Measurements from ENCODE around the gene LSAMP. TPM values are rescaled to one million over a fixed set of nuclear protein-coding genes. Genes with fewer than 3 reads are reported as not detected.

Gene LSAMP
- total RNA-seq, 1 donor from 2014 or later: 18.0 TPM

DNA sequence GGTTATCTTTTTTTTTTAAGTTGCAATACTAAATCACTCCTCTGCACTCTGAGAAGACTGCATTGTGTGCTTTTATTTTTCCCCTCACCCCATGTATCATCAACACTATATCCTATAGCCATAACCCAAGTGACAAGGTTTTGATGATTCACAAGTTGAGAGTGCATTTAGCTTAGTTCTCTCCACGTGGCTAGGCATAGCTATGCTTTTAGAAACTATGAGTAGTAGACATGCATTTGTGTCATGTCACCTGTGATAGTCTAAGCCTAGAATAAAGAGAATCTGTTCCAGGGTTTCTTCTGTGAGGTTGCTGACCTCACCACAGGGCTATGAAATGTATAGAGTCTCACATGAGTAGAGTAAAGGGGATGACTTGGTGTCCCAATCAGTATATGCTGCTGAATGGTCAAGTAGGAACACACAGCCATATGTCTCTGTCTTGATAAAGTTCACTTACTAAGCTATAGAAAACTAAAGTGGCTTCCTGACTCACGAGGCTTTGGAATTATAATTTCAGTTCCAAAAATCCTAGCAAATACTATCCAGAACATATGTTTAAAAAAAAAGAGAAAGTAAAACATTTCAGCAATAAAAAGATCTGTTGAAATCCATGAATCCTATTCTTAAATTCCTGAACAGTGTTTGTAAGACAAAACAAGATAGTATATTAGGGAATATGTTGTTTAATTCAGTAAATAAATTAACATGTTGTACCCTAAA lies 206.3 kb downstream of the LSAMP start:
- Histone ChIP-seq H3K36me3 (no peaks in the 10 kb centered on the region), H3K4me3 (no peak overlapping the region), H3K9ac (no peak overlapping the region), H2AFZ (replicated peaks) (no peak overlapping the region), H3K27ac (no peak overlapping the region), H3K4me1 (peaks cover 8% of the 10 kb centered on the region), H3K79me2 (ENCODE audit: low read depth) (no peaks in the 10 kb centered on the region), H3F3A (ENCODE audit: low read depth) (no peaks in the 10 kb centered on the region), H3K4me2 (no peak overlapping the region), H4K20me1 (ENCODE audit: low read depth) (no peaks in the 10 kb centered on the region), H3K9me3 (ENCODE audit: low read depth) (no peaks in the 10 kb centered on the region), H3K27me3 (no peaks in the 10 kb centered on the region)
- TF ChIP-seq, protein P1, sequence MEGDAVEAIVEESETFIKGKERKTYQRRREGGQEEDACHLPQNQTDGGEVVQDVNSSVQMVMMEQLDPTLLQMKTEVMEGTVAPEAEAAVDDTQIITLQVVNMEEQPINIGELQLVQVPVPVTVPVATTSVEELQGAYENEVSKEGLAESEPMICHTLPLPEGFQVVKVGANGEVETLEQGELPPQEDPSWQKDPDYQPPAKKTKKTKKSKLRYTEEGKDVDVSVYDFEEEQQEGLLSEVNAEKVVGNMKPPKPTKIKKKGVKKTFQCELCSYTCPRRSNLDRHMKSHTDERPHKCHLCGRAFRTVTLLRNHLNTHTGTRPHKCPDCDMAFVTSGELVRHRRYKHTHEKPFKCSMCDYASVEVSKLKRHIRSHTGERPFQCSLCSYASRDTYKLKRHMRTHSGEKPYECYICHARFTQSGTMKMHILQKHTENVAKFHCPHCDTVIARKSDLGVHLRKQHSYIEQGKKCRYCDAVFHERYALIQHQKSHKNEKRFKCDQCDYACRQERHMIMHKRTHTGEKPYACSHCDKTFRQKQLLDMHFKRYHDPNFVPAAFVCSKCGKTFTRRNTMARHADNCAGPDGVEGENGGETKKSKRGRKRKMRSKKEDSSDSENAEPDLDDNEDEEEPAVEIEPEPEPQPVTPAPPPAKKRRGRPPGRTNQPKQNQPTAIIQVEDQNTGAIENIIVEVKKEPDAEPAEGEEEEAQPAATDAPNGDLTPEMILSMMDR (IDR thresholded peaks at IDR 0.05): no peak
- TF ChIP-seq EZH2phosphoT487 (IDR thresholded peaks at IDR 0.05) (no peak), EZH2 (IDR thresholded peaks at IDR 0.05) (no peak)
- Mint-ChIP-seq H3K36me3 (no peaks in the 10 kb centered on the region), H3K4me3 (no peak overlapping the region), H3K4me1 (peaks cover 13% of the 10 kb centered on the region), H3K27me3 (ENCODE audit: insufficient read depth, low read depth) (no peaks in the 10 kb centered on the region), H3K27ac (no peak overlapping the region), H3K9me3 (no peaks in the 10 kb centered on the region)
- DNase-seq (ENCODE audit: low spot score): no peak

- Histone ChIP-seq H3K4me1 (peaks cover 19% of the 10 kb centered on the region), H3K9me3 (ENCODE audit: low read depth) (no peaks in the 10 kb centered on the region), H3K27me3 (no peaks in the 10 kb centered on the region), H3F3A (ENCODE audit: low read depth) (no peaks in the 10 kb centered on the region), H3K4me3 (no peak overlapping the region), H3K36me3 (no peaks in the 10 kb centered on the region), H3K9ac (no peak overlapping the region), H4K20me1 (ENCODE audit: low read depth) (no peaks in the 10 kb centered on the region), H2AFZ (replicated peaks) (no peak overlapping the region), H3K4me2 (no peak overlapping the region), H3K27ac (no peak overlapping the region), H3K79me2 (ENCODE audit: low read depth) (no peaks in the 10 kb centered on the region)
- Mint-ChIP-seq H3K27ac (no peak overlapping the region), H3K36me3 (no peaks in the 10 kb centered on the region), H3K9me3 (peaks cover 2% of the 10 kb centered on the region), H3K27me3 (ENCODE audit: insufficient read depth, low read depth) (no peaks in the 10 kb centered on the region), H3K4me1 (peaks cover 9% of the 10 kb centered on the region), H3K4me3 (no peak overlapping the region)
- DNase-seq (ENCODE audit: low spot score): no peak
- no peak for TF ChIP-seq EZH2phosphoT487 (IDR thresholded peaks at IDR 0.05)
- TF ChIP-seq, protein P1 (IDR thresholded peaks at IDR 0.05): no peak
- no peak for TF ChIP-seq EZH2 (IDR thresholded peaks at IDR 0.05)
Observed at GRCh38 chr3:116233711-116234357, 211.5 kb downstream of the LSAMP start.

DNA sequence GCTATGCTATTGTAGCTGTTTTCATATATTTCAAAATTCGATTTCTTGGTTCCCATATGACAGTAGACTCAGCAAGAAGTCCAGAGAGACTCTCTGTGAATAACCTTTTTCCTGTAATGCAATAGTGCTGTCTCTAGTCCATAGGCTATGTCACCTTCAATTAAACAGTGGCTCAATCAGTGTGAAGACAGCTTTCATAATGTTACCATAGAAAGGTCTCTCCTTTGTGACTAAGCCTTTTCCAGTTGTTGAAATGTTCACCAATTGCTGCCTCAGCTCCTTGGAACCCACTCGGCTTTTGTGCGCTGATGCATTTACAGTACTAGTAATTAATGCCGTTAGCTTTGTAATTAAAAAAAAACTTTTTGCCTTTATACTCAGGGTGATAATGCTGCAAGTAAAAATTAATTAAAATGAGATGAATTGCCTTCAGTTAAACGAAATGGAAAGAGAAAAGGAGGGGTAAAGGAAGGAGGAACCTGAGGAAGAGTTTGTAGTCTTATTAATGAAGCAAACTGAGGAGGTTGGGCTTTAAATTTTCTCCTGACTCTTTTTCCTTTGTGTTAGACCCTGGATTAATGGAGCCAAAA lies 214.8 kb downstream of the LSAMP start:
- H3K9me3 Mint-ChIP-seq: peaks cover 2% of the 10 kb centered on the region
- Histone ChIP-seq H3K27ac (no peak overlapping the region), H3K4me2 (peak overlapping the region; percentile 50), H3K9me3 (ENCODE audit: low read depth) (no peaks in the 10 kb centered on the region), H3K4me1 (peaks cover 19% of the 10 kb centered on the region), H3K4me3 (no peak overlapping the region), H3K9ac (no peak overlapping the region), H4K20me1 (ENCODE audit: low read depth) (no peaks in the 10 kb centered on the region), H3K27me3 (no peaks in the 10 kb centered on the region), H3K36me3 (no peaks in the 10 kb centered on the region), H3K79me2 (ENCODE audit: low read depth) (no peaks in the 10 kb centered on the region), H3F3A (ENCODE audit: low read depth) (no peaks in the 10 kb centered on the region), H2AFZ (replicated peaks) (no peak overlapping the region)
- no peak for TF ChIP-seq EZH2 (IDR thresholded peaks at IDR 0.05)
- TF ChIP-seq EZH2phosphoT487 (IDR thresholded peaks at IDR 0.05): no peak
- TF ChIP-seq, protein P1 (IDR thresholded peaks at IDR 0.05): no peak
- no peaks in the 10 kb centered on the region for H3K27me3 Mint-ChIP-seq (ENCODE audit: insufficient read depth, low read depth)
- no peak overlapping the region for H3K27ac Mint-ChIP-seq
- peak; percentile 2 for DNase-seq (ENCODE audit: low spot score)
- H3K36me3 Mint-ChIP-seq: no peaks in the 10 kb centered on the region
- H3K4me1 Mint-ChIP-seq: peaks cover 9% of the 10 kb centered on the region
- no peak overlapping the region for H3K4me3 Mint-ChIP-seq

Measured in neural progenitor cell (in vitro differentiated cells).